Sciatic nerve (tissue), 2 donors: ENCODE results near the gene HMGXB4. TPM values are rescaled to one million over a fixed set of nuclear protein-coding genes. Genes with fewer than 3 reads are reported as not detected.

Experiments used
- ATAC-seq: fragments of 200-7000 bp; cut with Tn5 transposase; one replicate; pipeline ENCODE4 v1.9.1; 2020; ENCODE audit warnings: mild to moderate bottlenecking, moderate library complexity
- DNase-seq: peaks from one replicate; pipeline ENCODE4 v3.0.0-alpha.2; 2020; ENCODE audit warnings: low spot score
- intact Hi-C: fragments of 100-400 bp; cut with DNase I; formaldehyde crosslinking; loops from one replicate; pipeline ENCODE4 v1.14.2; 2022
- total RNA-seq: library from RNA; stranded (reverse); fragmentation: NEBNext Ultra II Directional; extraction: Animal tissue kit (Norgen Biotek cat#: 25700); gene quantifications from one replicate; pipeline ENCODE4 v1.2.1, GENCODE V29; 2021
- donor health status: DM: no; HTN: no; CAD: no.
- donor health status: DM: no; HTN: no; CAD: no.

HMGXB4 gene
- total RNA-seq, 1 donor from 2014 or later: 22.8 TPM

DNA sequence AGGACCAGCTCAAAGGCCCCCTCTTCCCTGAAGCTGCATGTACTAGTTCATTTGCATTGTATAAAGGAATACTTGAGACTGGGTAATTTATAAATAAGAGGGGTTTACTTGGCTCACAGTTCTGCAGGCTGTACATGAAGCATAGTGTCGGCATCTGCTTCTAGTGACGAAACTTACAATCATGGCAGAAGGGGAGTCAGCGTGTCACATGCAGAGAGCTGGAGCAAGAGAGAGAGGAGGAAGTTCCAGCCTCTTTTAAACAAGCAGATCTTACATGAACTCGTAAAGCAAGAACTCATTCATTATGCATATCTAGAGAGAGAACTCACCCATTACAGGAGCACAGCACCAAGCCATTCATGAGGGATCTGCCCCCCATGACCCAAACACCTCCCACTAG, 7.1 kb upstream of the HMGXB4 start:
- ATAC-seq: no peak
- no peak for DNase-seq
- intact Hi-C loops: no loop called here

DNA sequence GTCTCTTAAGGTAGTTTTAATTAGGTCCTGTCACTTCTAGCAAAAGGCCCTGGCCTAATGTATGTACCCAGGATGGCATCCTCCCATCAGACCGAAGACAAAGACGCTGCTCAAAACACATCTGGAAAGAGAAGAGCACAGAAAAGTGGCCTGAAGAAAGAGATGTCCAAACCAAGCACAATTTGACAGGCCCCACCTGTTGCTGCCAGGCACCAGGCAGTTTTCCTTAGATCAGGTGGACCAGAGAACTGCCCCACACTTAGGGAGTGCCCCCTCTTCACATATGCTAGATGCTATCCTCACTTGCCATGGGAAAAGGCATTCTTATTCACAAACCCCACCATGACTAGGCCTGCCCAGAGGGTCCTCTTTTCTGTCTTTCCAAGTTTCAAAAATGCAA, 3.3 kb upstream of the HMGXB4 start:
- intact Hi-C loops: no loop called here
- ATAC-seq: no peak

DNA sequence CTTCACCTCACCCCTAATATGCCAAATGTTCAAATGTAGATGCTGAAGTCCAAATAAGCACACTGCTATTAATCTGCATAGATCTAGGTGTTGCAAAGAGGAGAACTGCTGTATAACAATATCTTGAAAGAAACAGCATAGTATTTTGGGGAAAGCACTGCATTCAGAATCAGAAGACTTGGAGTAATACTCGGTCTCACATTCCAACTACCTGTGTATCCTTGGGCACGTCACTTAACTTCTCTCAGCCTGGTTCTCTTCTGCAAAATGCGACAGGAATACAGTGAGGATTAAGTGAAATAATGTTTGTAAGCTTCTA, 332 bp upstream of the HMGXB4 start:
- ATAC-seq (no peak), DNase-seq (no peak)
- intact Hi-C loops: no loop called here

More for the DNA sequence above, 3.3 kb upstream of the HMGXB4 start:
- no peak for DNase-seq

DNA sequence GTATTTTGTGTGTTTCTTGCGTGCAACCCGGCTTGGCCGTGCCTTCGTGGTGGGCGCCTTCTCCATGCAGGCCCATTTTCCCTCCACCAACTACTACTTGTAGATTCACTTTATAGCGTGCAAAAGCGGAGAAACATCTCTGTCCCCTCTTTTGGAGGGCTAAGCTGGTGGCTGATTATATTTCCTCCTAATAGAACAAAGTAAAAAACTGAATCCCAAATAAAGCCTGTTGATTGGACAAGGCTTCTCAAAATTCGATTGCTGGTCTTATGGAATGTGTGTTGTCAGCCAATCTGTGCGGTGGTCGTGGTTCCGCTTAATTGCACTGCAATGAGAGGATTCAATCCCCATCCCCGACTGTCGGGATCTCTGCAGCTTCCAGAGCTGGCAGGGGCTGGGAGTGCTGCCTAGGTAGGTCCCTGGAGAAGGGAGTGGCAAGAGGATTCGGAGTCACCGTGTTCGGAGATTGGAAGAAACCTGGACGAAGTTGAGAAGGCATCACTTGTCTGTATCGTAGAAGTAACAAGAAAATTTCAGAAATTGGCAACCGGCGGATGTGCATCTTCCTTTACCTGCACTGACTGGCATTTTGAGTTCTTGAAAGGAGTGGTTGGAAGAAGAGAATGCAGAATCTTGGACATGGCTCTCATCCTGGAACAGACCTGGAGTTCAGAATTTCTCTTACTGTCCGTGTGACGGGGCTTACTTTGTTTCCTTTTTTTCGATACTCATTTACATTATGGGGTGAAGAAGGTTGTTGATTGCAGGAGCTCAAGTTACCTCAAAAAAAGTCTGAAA, 1.1 kb downstream of the HMGXB4 start:
- DNase-seq: no peak
- intact Hi-C loops: no loop called here
- no peak for ATAC-seq

DNA sequence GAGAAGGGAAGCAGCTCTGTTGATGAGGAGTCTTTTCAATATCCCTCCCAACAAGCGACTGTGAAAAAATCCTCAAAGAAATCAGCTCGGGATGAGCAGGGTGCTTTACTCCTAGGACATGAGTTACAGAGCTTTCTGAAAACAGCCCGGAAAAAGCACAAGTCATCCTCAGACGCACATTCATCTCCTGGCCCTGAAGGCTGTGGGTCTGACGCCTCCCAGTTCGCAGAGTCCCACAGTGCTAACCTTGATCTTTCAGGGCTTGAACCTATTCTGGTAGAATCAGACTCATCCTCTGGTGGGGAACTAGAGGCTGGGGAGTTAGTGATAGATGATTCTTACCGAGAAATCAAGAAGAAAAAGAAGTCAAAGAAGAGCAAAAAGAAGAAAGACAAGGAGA, 7.7 kb downstream of the HMGXB4 start:
- DNase-seq (no peak), ATAC-seq (no peak)
- intact Hi-C loops: no loop called here

DNA sequence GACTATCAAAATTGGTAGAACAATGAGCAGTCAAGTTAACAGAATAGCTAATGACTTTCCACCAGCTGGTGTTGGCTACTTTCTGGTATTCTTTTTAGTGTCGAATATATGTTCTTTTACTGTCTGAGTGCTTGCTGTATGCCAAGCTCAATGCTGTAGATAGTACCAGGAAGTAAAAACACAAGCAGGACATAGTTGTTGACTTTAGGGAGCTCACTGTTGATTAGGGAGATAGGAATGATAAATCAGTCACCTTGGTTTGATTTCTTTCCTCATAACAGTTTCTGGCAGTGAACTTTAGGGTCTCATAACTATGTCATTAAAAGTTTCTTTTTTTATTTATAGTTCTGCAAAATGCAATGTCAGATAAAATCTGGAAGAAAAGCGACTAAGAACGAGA, 9.0 kb downstream of the HMGXB4 start:
- DNase-seq: no peak
- intact Hi-C loops: no loop called here

DNA sequence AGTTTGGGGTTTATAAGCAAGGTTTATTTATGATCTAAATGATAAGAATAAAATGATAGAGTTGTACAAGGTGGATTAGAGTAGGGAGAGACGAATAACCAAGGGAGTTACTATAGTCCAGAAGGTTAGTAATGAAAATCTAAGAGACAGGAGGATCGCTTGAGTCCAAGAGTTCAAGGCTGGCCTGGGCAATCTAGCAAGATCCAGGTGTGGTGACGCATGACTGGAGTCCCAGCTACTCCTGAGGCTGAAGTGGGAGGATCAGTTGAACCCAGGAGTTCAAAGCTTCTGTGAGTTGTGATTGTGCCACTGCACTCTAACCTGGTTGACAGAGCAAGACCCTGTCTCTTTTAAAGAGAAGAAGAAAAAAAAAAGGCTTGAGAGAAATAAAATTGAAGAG, 12.3 kb downstream of the HMGXB4 start:
- intact Hi-C loops: no loop called here
- DNase-seq (no peak), ATAC-seq (no peak)

More for the DNA sequence above, 9.0 kb downstream of the HMGXB4 start:
- no peak for ATAC-seq

DNA sequence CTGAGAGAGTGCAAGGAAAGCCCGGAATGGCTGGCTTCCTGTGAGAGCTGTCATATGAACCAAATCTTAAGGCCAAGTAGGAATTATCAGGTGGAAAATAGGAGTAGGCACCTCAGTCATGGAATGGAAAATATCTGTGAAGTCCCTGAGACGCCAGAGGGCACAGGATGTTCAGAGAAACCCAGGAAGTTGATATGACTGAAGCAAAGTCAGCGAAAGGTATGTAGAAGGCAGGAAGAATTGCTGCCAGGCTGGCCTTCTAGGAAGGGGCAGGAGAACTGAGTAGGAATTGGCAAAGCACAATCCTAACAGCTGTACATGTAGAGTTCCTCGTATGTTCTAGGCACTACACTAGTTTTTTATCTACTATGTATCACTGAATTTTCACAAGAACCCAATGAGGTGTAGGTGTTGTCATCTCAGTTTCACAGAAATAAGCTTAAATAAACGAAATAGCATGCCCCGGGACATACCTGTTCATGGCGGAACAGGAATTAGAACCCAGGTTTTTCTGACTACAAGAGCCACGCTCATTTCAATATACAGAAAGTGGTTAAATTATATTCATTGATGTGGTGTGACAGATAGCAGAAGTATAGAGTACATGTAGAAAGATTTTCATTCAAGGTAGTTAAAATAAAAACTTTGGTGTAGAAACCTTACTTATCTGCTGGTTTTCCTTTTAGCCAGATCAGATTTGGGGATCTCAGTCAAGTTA, 17.0 kb downstream of the HMGXB4 start:
- ATAC-seq (no peak), DNase-seq (no peak)
- intact Hi-C loops: no loop called here

DNA sequence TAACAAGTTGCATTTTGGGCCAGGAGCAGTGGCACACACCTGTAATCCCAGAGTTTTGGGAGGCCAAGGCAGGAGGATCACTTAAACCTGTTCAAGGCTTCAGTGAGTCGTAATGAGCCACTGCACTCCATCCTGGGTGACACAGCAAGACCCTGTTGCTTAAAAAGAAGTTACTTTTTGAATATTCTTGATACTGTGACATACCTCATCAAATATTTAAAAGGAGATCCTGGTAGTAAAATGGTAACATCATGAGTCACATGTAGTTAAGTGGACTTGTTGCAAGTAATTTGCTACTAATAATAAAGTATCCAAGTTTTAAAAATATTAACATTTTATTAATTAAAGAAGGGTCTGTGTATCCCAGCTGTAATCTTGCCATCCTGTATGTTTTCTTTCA, 18.3 kb downstream of the HMGXB4 start:
- no peak for ATAC-seq
- intact Hi-C loops: no loop called here
- DNase-seq: no peak

DNA sequence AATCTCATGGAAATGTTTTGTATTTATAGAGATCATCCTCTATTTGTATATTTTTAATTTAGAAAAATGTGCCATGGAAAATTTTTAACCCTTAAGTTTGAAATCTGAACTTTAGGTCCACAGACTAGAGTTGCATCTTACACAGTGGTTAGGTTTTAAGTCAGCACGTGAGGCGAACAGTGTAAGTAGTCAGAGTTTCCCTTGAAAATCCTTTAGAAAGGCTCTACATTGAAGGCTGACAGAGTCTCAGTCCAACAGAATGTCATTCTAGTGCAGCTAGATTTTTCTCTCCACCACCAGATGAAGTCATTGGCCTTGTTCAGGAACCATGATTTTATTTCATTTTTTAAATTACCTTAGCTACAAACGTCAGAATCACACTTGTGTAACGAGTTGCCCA, 18.7 kb downstream of the HMGXB4 start:
- ATAC-seq (no peak), DNase-seq (no peak)
- intact Hi-C loops: no loop called here

DNA sequence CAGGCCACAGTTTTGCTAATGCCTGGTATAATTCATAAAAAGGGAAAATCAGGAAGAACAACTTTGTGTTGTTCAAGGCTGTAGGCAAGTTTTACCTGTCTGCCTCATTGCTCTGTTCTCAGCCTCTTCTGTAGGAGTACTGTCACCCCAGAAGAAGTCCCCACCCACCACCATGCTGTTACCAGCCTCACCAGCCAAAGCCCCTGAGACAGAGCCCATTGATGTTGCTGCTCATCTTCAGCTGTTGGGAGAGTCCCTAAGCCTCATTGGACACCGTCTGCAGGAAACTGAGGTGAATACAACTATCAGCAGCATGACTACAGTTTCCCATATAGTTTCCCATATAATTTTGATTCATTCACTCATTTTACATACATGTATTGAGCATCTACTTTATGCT, 30.8 kb downstream of the HMGXB4 start:
- DNase-seq (no peak), ATAC-seq (no peak)
- intact Hi-C loops: no loop called here

DNA sequence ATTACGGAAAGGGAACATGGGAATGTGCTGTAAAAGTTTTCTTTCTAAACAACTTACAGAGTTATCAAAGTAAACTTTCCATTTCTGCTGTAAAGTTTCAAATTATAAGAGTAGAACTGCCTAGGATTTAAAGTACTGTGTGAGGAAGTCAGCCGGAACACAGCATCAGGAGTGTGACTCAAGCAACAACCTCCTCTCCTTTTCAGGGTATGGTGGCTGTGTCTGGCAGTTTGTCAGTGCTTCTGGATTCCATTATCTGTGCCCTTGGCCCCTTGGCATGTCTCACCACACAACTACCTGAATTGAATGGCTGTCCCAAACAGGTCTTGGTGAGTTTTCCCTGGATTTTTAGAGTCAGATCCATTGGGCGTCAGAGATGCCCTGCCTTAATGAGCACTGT, 35.5 kb downstream of the HMGXB4 start:
- DNase-seq: no peak
- intact Hi-C loops: no loop called here
- ATAC-seq: no peak

DNA sequence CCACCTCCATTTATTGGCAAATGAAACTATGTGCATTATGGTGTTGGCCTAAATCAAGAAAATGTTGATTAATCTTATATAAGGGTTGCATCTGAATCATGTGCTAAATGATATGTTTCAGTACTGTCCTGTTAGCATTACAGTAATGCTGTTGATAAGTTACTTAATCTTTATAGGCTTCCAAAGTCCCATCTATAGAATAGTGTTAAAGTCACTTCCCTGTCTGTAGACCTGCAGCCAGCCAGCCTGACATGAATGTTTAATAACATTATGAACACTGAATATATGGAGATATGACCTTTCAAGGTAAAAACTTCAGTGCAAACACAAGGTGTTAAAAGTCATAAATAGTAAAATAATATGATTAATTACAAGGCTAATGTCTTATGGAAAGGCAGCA, 38.8 kb downstream of the HMGXB4 start:
- DNase-seq (no peak), ATAC-seq (no peak)
- intact Hi-C loops: no loop called here

DNA sequence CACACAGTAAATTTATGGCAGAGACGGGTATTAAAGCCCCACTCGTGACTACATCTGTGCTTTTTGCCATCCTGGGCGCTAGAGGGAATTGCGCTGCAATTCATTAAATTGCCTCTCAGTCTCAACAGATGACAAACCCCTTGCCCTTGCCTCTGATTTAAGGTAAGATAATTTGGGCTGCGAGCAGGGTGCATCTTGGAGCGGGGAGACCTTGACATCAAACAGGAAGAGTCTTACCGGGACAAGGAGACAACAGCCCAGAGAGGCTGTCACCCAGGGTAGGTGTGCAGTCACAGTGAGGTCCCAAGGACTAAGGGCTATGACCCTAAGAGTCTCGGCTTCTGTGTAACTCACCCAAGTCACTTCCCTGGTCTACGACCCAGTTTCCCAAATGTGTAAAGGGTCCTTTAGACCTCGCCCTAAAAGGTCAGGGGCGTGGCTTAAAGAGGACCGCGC, 42.0 kb downstream of the HMGXB4 start:
- DNase-seq: no peak
- intact Hi-C loops: no loop called here
- ATAC-seq: no peak

DNA sequence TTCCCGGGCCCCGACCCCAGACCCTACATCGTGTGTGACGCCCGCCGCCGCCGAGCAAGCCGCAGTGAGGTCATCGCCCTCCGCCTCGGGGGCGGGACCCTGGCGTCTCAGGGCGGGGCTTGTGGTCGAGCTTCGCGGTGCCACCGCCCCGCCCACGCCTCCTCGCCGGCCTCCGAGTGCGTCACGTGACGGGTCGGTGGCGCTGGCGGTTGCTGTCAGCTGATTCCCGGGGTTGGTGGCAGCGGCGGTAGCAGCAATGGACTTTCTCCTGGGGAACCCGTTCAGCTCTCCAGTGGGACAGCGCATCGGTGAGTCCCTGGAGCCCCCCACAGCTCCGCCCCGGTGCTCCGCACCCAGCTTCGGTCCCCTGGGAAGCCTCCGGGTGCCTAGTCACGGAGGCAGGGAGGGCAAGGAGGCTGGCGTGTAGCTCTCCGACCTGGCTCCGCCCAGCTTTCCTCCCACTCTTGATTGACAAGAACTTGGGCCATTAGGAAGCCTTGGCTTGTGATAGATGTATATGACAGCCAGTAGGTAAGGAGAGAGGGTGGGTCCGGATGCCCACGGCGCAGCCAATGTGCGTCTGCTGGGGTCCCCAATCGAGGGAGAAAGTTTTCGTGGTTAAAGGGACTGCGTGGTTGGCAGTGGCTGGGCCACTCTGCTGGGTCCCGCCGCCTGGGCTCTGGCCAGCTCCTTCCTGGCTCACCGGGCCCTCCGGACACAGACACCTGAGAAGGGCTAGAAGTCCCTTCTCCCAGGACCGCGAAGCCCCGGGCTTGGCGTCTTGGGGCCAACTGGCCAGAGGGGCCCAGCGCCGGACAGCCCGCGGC, 42.6 kb downstream of the HMGXB4 start, which contains the start of gene TOM1:
Gene TOM1 (plus strand): TSS at position 222 of the 827 bp plus-strand sequence. CDS start 35 bp downstream, at position 257.
- ATAC-seq: peak; percentile 98
- intact Hi-C loops: no loop called here
- peak; percentile 98 for DNase-seq

DNA sequence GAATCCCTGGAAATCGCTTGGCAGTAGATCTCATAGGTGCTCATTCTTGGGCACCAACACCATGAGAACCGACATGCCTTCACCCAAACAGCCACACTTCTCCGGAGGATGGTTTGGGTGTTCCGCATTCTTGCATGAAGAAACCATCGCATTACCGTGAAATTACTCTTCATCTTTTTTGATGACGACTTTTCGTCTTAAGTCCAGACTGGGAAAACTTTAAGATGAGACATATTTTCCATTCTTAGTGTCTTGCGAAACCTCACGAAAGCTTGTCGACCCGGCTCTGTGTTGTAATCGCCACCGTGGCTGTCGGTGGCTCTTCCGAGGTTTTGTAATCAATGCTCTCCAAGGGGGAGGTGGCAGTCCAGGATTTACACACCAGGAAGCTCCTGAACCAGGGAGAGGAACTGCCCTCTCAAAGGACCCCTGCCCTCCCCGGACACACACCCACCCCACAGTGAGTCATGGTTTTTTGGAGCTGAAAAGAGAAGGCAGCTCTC, 44.1 kb downstream of the HMGXB4 start:
- DNase-seq (peak; percentile 61), ATAC-seq (no peak)
- intact Hi-C loops: no loop called here

DNA sequence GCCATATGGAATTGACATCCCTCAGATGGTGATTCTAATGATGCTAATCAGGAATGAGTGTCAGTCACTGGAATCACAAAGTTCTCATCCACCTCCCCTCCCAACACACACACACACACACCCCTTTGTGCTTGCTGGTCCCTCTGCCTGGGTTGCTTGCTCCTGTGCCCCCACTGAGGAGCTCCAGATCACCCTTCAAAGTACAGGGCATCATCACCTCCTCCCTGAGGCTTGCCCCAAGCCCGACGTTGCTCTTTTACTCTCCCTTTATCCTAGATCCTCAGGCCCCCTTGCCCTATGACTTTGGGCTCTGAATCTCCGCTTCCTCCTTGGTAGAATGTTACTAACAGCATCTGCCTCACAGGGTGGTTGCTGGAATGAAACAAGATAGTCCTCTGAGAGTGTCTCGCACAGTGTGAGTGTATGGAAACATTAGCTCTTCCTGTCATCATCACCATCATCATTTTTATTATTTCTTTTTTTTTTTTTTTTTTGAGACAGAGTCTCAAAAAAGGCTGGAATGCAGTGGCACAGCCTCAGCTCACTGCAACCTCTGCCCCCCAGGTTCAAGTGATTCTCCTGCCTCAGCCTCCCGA, 45.8 kb downstream of the HMGXB4 start:
- DNase-seq: no peak
- intact Hi-C loops: no loop called here
- ATAC-seq: no peak

DNA sequence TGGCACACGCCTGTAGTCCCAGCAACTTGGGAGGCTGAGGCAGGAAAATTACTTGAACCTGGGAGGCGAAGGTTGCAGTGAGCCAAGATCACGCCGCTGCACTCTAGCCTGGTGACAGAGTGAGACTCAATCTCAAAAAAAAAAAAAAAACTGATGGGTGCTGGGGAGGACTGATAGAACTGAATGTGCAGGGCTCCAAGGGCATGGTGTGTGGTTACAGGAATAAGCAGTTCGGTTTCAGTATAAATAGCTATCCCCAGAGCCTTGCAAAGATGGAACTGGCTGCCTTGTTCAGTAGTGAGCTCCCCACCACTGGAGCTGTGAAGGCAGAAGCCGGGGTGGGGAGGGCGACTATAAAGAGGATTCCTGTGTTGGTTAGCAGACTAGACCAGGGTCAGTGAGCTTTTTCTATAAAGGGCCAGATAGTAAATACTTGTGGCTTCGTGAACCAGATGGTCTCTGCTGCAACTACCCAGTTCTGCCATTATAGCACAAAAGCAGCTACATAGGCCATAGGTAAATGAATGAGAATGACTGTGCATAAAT, 48.3 kb downstream of the HMGXB4 start:
- DNase-seq (no peak), ATAC-seq (no peak)
- intact Hi-C loops: no loop called here
